HEK293 (cell line): ENCODE data around the gene ARHGAP30.

Experiments
- CTCF ChIA-PET: fragments of 350-600 bp; formaldehyde crosslinking; extraction: SDS; loops from one replicate; lab custom pipeline; 2021; ENCODE audit warnings: antibody characterized with exemption; lab: Yijun Ruan, JAX
- POLR2A ChIA-PET: fragments of 300-600 bp; formaldehyde crosslinking; extraction: SDS; loops from one replicate; lab custom pipeline; 2020; ENCODE audit warnings: antibody characterized with exemption, inconsistent platforms; lab: Yijun Ruan, JAX
- H3K27ac ChIP-seq: fragments of 200-500 bp; sonication (Bioruptor generic); 2 replicates; pipeline ENCODE4 v1.5.1; 2014; ENCODE audit warnings: low read depth, low read length, control low read depth, inconsistent platforms; ENCODE audit errors: extremely low read depth
- H3K36me3 ChIP-seq, 2 experiments: fragments of 200-500 bp in 1 of 2; sonication (Bioruptor generic) in 1 of 2; 1 replicate in 1 of 2; 2 replicates in 1 of 2; pipeline ENCODE4 v1.5.1; 2014 to 2017; ENCODE audit warnings: inconsistent platforms in 2 of 2, low read length in 2 of 2; ENCODE audit not compliant: control insufficient read depth in 2 of 2, insufficient read depth in 1 of 2
- H3K4me1 ChIP-seq: fragments of 200-500 bp; sonication (Bioruptor generic); 2 replicates; pipeline ENCODE4 v1.5.1; 2014; ENCODE audit warnings: mild to moderate bottlenecking, low read length, inconsistent platforms; ENCODE audit not compliant: control insufficient read depth, insufficient read depth
- H3K4me3 ChIP-seq: 2 replicates; pipeline ENCODE4 v1.5.1; 2011; ENCODE audit warnings: low read depth, mild to moderate bottlenecking, control low read depth, low read length, moderate library complexity
- H3K9me3 ChIP-seq: fragments of 200-500 bp; sonication (Bioruptor generic); 2 replicates; pipeline ENCODE4 v1.5.1; 2014; ENCODE audit warnings: low read depth, low read length, inconsistent platforms; ENCODE audit not compliant: control insufficient read depth, insufficient read depth
- GFI1B ChIP-seq: fragments of 450-650 bp; formaldehyde crosslinking; IDR thresholded peaks from 2 replicates; pipeline ENCODE4 v1.5.1; 2016; ENCODE audit warnings: missing biosample characterization, missing genetic modification characterization
- IKZF3 ChIP-seq: fragments of 450-650 bp; IDR thresholded peaks from 2 replicates; pipeline ENCODE4 v1.5.0; 2018; ENCODE audit warnings: missing biosample characterization, mild to moderate bottlenecking, missing genetic modification characterization, moderate library complexity
- MYNN ChIP-seq: fragments of 450-650 bp; formaldehyde crosslinking; IDR thresholded peaks from 2 replicates; pipeline ENCODE4 v1.5.1; 2016; ENCODE audit warnings: missing biosample characterization, missing genetic modification characterization, borderline replicate concordance
- OVOL3 ChIP-seq: fragments of 450-650 bp; formaldehyde crosslinking; IDR thresholded peaks from 2 replicates; pipeline ENCODE4 v1.5.1; 2016; ENCODE audit warnings: missing biosample characterization, missing genetic modification characterization
- SP2 ChIP-seq: fragments of 450-650 bp; formaldehyde crosslinking; IDR thresholded peaks from 2 replicates; pipeline ENCODE4 v1.5.1; 2016; ENCODE audit warnings: missing biosample characterization, missing genetic modification characterization
- ZNF138 ChIP-seq: fragments of 450-650 bp; formaldehyde crosslinking; IDR thresholded peaks from 2 replicates; pipeline ENCODE4 v1.5.1; 2016; ENCODE audit warnings: missing biosample characterization, missing genetic modification characterization, borderline replicate concordance
- ZNF211 ChIP-seq: fragments of 450-650 bp; formaldehyde crosslinking; IDR thresholded peaks from 2 replicates; pipeline ENCODE4 v1.5.1; 2016; ENCODE audit warnings: low read depth, missing biosample characterization, missing genetic modification characterization
- ZNF223 ChIP-seq: fragments of 450-650 bp; formaldehyde crosslinking; IDR thresholded peaks from 2 replicates; pipeline ENCODE4 v1.5.1; 2016; ENCODE audit warnings: missing biosample characterization, missing genetic modification characterization
- ZNF23 ChIP-seq: fragments of 450-650 bp; formaldehyde crosslinking; IDR thresholded peaks from 2 replicates; pipeline ENCODE4 v1.5.1; 2016; ENCODE audit warnings: missing biosample characterization, missing genetic modification characterization, borderline replicate concordance
- ZNF24 ChIP-seq: fragments of 450-650 bp; formaldehyde crosslinking; IDR thresholded peaks from 2 replicates; pipeline ENCODE4 v1.5.1; 2016; ENCODE audit warnings: missing biosample characterization, missing genetic modification characterization
- ZNF274 ChIP-seq, 2 experiments: fragments of 200-500 bp in 1 of 2; fragments of 450-650 bp in 1 of 2; sonication (Bioruptor generic) in 1 of 2; formaldehyde crosslinking in 1 of 2; IDR thresholded peaks; 2 replicates each; pipeline versions ENCODE4 v1.5.1 to v1.6.1; 2014 to 2016; ENCODE audit warnings: borderline replicate concordance in 1 of 2, inconsistent platforms in 1 of 2, low read length in 1 of 2, missing biosample characterization in 1 of 2, missing genetic modification characterization in 1 of 2
- ZNF335 ChIP-seq: fragments of 450-650 bp; formaldehyde crosslinking; conservative IDR thresholded peaks from 2 replicates; pipeline ENCODE4 v1.5.1; 2016; ENCODE audit warnings: missing biosample characterization, missing genetic modification characterization
- ZNF394 ChIP-seq: fragments of 450-650 bp; formaldehyde crosslinking; IDR thresholded peaks from 2 replicates; pipeline ENCODE4 v1.5.1; 2016; ENCODE audit warnings: missing biosample characterization, missing genetic modification characterization, mild to moderate bottlenecking, moderate library complexity, borderline replicate concordance
- ZNF426 ChIP-seq: fragments of 450-650 bp; formaldehyde crosslinking; IDR thresholded peaks from 2 replicates; pipeline ENCODE4 v1.5.1; 2017; ENCODE audit warnings: missing biosample characterization, missing genetic modification characterization, mild to moderate bottlenecking, inconsistent platforms, moderate library complexity
- ZNF518A ChIP-seq: fragments of 450-650 bp; formaldehyde crosslinking; conservative IDR thresholded peaks from 2 replicates; pipeline ENCODE4 v1.5.1; 2016; ENCODE audit warnings: low read depth, missing biosample characterization, missing genetic modification characterization
- ZNF544 ChIP-seq: fragments of 450-650 bp; formaldehyde crosslinking; IDR thresholded peaks from 2 replicates; pipeline ENCODE4 v1.5.0; 2017; ENCODE audit warnings: missing biosample characterization, missing genetic modification characterization
- ZNF571 ChIP-seq: fragments of 450-650 bp; formaldehyde crosslinking; IDR thresholded peaks from 2 replicates; pipeline ENCODE4 v1.5.0; 2017; ENCODE audit warnings: missing biosample characterization, missing genetic modification characterization
- ZNF600 ChIP-seq: fragments of 450-650 bp; formaldehyde crosslinking; IDR thresholded peaks from 2 replicates; pipeline ENCODE4 v1.5.1; 2016; ENCODE audit warnings: missing biosample characterization, missing genetic modification characterization
- ZNF639 ChIP-seq: fragments of 450-650 bp; formaldehyde crosslinking; IDR thresholded peaks from 2 replicates; pipeline ENCODE4 v1.5.1; 2016; ENCODE audit warnings: missing biosample characterization, missing genetic modification characterization
- ZNF654 ChIP-seq: fragments of 450-650 bp; formaldehyde crosslinking; IDR thresholded peaks from 2 replicates; pipeline ENCODE4 v1.5.1; 2016; ENCODE audit warnings: low read depth, missing biosample characterization, missing genetic modification characterization
- ZNF660 ChIP-seq: fragments of 450-650 bp; IDR thresholded peaks from 2 replicates; pipeline ENCODE4 v1.5.1; 2018; ENCODE audit warnings: missing biosample characterization, mild to moderate bottlenecking, missing genetic modification characterization
- ZNF777 ChIP-seq: fragments of 450-650 bp; formaldehyde crosslinking; IDR thresholded peaks from 2 replicates; pipeline ENCODE4 v1.5.1; 2017; ENCODE audit warnings: missing biosample characterization, missing genetic modification characterization, borderline replicate concordance
- ZSCAN16 ChIP-seq: fragments of 450-650 bp; formaldehyde crosslinking; IDR thresholded peaks from 2 replicates; pipeline ENCODE4 v1.5.1; 2016; ENCODE audit warnings: missing biosample characterization, missing genetic modification characterization
- TF ChIP-seq, protein P1 (sequence below): fragments of 450-650 bp; formaldehyde crosslinking; IDR thresholded peaks from 2 replicates; pipeline ENCODE4 v1.5.1; 2017; ENCODE audit warnings: missing biosample characterization, missing genetic modification characterization

Gene ARHGAP30

DNA sequence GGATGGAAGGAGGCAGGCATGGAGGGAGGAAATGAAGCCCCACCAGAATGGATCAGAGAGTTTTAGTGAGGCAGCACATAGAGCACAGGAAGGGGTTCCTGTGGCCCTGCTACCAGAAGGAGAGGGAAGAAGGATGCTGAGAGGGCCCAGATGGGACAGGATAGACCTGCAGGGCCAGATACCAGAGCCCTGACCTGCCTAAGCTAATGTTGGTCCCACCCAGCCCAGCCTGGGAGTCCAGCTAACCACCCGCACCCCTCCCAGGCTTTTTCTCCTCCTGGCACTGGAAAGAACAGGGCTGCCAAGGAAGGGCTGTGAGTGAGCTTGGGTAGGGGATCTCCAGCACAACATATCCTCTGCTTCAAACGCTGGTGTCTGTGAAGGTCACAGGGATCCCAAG is 12.8 kb upstream of the ARHGAP30 start (continued):
- TF ChIP-seq ZNF426 (tag by site-specific recombination) (no peak), ZNF571 (tag by site-specific recombination) (no peak), GFI1B (tag by site-specific recombination) (no peak)
- TF ChIP-seq, all 188 proteins: peak for 0

DNA sequence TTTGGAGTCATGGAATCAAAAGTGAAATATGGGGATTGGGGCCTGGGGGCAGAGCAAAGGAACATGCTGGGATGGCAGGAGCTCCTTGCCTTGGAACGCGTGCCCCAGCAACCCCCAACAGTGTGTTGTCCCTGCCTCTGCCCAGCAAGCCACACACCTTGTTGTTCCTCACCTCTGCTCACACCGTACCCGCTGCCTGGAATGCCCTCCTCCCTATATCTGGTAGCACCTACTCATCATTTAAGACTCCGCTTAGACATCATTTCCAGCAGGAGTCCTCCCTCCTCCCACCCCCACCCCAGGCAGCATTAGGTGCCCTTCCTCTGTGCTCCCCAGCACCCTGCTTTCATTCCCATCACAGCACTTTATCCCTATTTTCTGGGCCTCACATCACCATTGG is 11.8 kb upstream of the ARHGAP30 start:
- ChIA-PET POLR2A (interaction anchor here (0.7 kb wide), 1 partner anchor 43 kb away, joined by 3 read pairs; no protein-coding TSS in a partner anchor), CTCF (interaction anchor here (0.6 to 2.0 kb wide), 4 partner anchors 9 to 54 kb away, joined by 3 to 6 read pairs (median 4); no protein-coding TSS in a partner anchor)
- TF ChIP-seq, protein P1, sequence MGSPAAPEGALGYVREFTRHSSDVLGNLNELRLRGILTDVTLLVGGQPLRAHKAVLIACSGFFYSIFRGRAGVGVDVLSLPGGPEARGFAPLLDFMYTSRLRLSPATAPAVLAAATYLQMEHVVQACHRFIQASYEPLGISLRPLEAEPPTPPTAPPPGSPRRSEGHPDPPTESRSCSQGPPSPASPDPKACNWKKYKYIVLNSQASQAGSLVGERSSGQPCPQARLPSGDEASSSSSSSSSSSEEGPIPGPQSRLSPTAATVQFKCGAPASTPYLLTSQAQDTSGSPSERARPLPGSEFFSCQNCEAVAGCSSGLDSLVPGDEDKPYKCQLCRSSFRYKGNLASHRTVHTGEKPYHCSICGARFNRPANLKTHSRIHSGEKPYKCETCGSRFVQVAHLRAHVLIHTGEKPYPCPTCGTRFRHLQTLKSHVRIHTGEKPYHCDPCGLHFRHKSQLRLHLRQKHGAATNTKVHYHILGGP (tag by site-specific recombination): no peak
- TF ChIP-seq MYNN (tag by site-specific recombination) (no peak), ZNF394 (tag by site-specific recombination) (no peak), ZNF600 (tag by site-specific recombination) (no peak), ZNF223 (no peak), IKZF3 (no peak), SP2 (no peak), ZNF544 (tag by site-specific recombination) (no peak), ZNF138 (tag by site-specific recombination) (no peak), ZNF518A (tag by site-specific recombination) (no peak)
- no peaks in the 10 kb centered on the region for H3K36me3 ChIP-seq
- H3K4me3 ChIP-seq: no peak overlapping the region
- H3K27ac ChIP-seq: no peak overlapping the region
- no peaks in the 10 kb centered on the region; the same call in 1 of the 2 replicates for H3K4me1 ChIP-seq
- no peaks in the 10 kb centered on the region for H3K9me3 ChIP-seq

DNA sequence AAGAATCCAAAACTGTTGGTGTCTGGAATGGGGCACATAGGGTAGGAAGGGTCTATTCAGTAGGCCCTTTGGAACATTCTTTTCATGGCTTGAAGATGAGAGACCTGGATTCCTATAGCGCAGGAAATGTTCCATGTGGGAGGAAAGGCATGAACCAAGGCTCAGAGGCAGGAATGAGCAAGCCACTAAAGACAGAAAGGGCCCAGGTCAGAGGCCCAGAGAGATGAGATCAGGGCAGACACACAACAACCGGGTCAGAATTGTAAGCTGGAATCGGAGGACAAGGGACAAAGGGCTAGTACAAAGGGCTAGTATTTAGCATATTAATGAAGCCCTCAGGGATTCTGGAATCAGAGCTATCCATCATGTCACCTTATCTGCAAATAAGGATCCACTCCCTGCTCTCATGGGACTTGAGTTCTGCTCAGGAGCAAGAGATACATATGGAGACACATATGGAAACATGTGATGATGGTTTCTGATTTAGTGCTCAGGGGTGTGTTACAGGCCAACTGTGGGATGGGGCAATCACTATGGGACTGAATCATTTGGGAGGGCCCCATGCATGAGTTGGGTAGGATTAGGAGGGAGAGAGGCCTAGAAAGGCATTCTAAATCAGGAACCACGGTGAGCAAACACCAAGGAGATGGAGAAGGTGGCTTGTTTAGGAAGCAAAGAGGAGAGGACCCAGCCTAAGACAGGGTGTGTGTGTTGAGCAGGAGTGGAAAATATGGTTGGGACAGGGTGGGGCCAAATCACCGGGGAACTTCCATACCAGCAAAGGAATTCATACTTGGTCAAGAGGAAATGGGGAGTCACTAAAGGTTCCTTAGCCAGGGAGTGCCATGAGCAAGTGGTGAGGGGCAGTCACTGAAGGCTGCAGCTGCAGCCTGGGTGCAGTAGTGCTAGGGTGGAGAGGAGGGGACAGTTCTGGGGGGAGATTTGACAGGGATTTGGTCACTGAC is 11.0 kb upstream of the ARHGAP30 start:
- TF ChIP-seq OVOL3 (no peak), ZNF660 (tag by site-specific recombination) (no peak), ZNF211 (tag by site-specific recombination) (no peak), ZSCAN16 (tag by site-specific recombination) (no peak), ZNF274 (IDR thresholded peaks at IDR 0.05; ENCODE audit: low read length) (no peak), ZNF274 (tag by site-specific recombination; IDR thresholded peaks at IDR 0.05; ENCODE audit: borderline replicate concordance) (no peak), ZNF777 (tag by site-specific recombination) (no peak), ZNF544 (tag by site-specific recombination) (no peak), ZNF24 (tag by site-specific recombination) (no peak), ZNF138 (tag by site-specific recombination) (no peak), ZNF639 (tag by site-specific recombination) (no peak), ZNF654 (no peak), ZNF335 (no peak), ZNF23 (tag by site-specific recombination) (no peak)
- TF ChIP-seq, all 188 proteins: peak for 0
- CTCF ChIA-PET: interaction anchor here (0.6 kb wide), 1 partner anchor 408 kb away, joined by 3 read pairs; no protein-coding TSS in a partner anchor
- no peak overlapping the region for H3K27ac ChIP-seq
- H3K9me3 ChIP-seq: no peaks in the 10 kb centered on the region
- no peaks in the 10 kb centered on the region for H3K36me3 ChIP-seq
- H3K4me3 ChIP-seq: no peak overlapping the region
- H3K4me1 ChIP-seq: no peaks in the 10 kb centered on the region; the same call in 1 of the 2 replicates
- POLR2A ChIA-PET: no interaction called here
